Colonic mucosa (tissue), 4 donors: ENCODE results near the gene FBLN1. TPM values are rescaled to one million over a fixed set of nuclear protein-coding genes. Genes with fewer than 3 reads are reported as not detected.

ENCODE experiments used
- DNase-seq: peaks from one replicate; pipeline ENCODE4 v3.0.0-alpha.2; 2020
- H3K27ac ChIP-seq: fragments of 200-600 bp; one replicate; pipeline ENCODE4 v1.8.0; 2021
- H3K27me3 ChIP-seq: fragments of 200-600 bp; one replicate; pipeline ENCODE4 v1.8.0; 2021
- H3K36me3 ChIP-seq: fragments of 200-600 bp; one replicate; pipeline ENCODE4 v1.8.0; 2021
- H3K4me1 ChIP-seq: fragments of 200-600 bp; one replicate; pipeline ENCODE4 v1.8.0; 2021; ENCODE audit warnings: mild to moderate bottlenecking
- H3K4me3 ChIP-seq: fragments of 200-600 bp; one replicate; pipeline ENCODE4 v1.8.0; 2021
- H3K9ac ChIP-seq, 2 donors: one replicate each; pipeline ENCODE4 v1.7.0; 2013; ENCODE audit warnings: control low read depth in 2 of 2, low read depth in 2 of 2, low read length in 2 of 2
- H3K9me3 ChIP-seq: fragments of 200-600 bp; one replicate; pipeline ENCODE4 v1.8.0; 2021
- CTCF ChIP-seq: fragments of 200-600 bp; IDR thresholded peaks from one replicate; pipeline ENCODE4 v1.8.0; 2022; ENCODE audit warnings: antibody characterized with exemption, mild to moderate bottlenecking
- intact Hi-C: fragments of 100-400 bp; cut with DNase I; formaldehyde crosslinking; loops from one replicate; pipeline ENCODE4 v1.14.1; 2022
- total RNA-seq, 2 donors: library from RNA; stranded (reverse); fragmentation: NEBNext Ultra II Directional in 1 of 2; extraction: Animal tissue kit (Norgen Biotek cat#: 25700) in 1 of 2; gene quantifications; one replicate each; pipeline ENCODE4 v1.2.1, GENCODE V29; 2021
- donor health status: healthy.
- donor health status: DM: no; HTN: no; CAD: no.
- donor health status: DM: no; HTN: no; CAD: no.

FBLN1 gene
- total RNA-seq, 2 donors from 2014 or later, result 41.6 to 65.5 TPM

GRCh38 chr22:45628515-45628914 lies 125.8 kb downstream of the FBLN1 start:
- no peak for DNase-seq
- Histone ChIP-seq H3K9ac (no peak overlapping the region), H3K36me3 (no peaks in the 10 kb centered on the region), H3K9me3 (no peaks in the 10 kb centered on the region), H3K4me3 (no peak overlapping the region), H3K4me1 (no peaks in the 10 kb centered on the region), H3K27ac (no peak overlapping the region), H3K27me3 (no peaks in the 10 kb centered on the region)
- intact Hi-C loops, result no loop called here
- TF ChIP-seq CTCF, result no peak

- no peak for TF ChIP-seq CTCF
- Histone ChIP-seq H3K27ac (no peak overlapping the region), H3K9ac (no peak overlapping the region), H3K36me3 (no peaks in the 10 kb centered on the region), H3K4me1 (no peaks in the 10 kb centered on the region), H3K9me3 (no peaks in the 10 kb centered on the region), H3K27me3 (no peaks in the 10 kb centered on the region), H3K4me3 (no peak overlapping the region)
- intact Hi-C loops, result no loop called here
- DNase-seq, result no peak
These were observed 126.9 kb downstream of the FBLN1 start for GRCh38 chr22:45629469-45630089.

- DNase-seq, result no peak
- Histone ChIP-seq H3K9ac (no peak overlapping the region), H3K9me3 (no peaks in the 10 kb centered on the region), H3K27me3 (no peaks in the 10 kb centered on the region), H3K27ac (no peak overlapping the region), H3K36me3 (no peaks in the 10 kb centered on the region), H3K4me1 (no peaks in the 10 kb centered on the region), H3K4me3 (no peak overlapping the region)
- intact Hi-C loops, result no loop called here
- no peak for TF ChIP-seq CTCF
These were observed 127.8 kb downstream of the FBLN1 start for GRCh38 chr22:45630436-45630835.

GRCh38 chr22:45631140-45631840 lies 128.6 kb downstream of the FBLN1 start:
- Histone ChIP-seq H3K36me3 (no peaks in the 10 kb centered on the region), H3K9ac (no peak overlapping the region), H3K27me3 (no peaks in the 10 kb centered on the region), H3K27ac (no peak overlapping the region), H3K9me3 (no peaks in the 10 kb centered on the region), H3K4me3 (no peak overlapping the region), H3K4me1 (no peaks in the 10 kb centered on the region)
- intact Hi-C loops, result no loop called here
- DNase-seq, result no peak
- no peak for TF ChIP-seq CTCF

- TF ChIP-seq CTCF, result no peak
- no peaks in the 10 kb centered on the region for H3K9me3 ChIP-seq
- no peaks in the 10 kb centered on the region for H3K27me3 ChIP-seq
- intact Hi-C loops, result no loop called here
- no peaks in the 10 kb centered on the region for H3K4me1 ChIP-seq
- H3K27ac ChIP-seq, result no peak overlapping the region
- no peaks in the 10 kb centered on the region for H3K36me3 ChIP-seq
- DNase-seq, result no peak
- no peak overlapping the region for H3K9ac ChIP-seq
- no peak overlapping the region for H3K4me3 ChIP-seq
These were observed 129.2 kb downstream of the FBLN1 start for GRCh38 chr22:45631841-45632238.
